Diencephalon (tissue), 1 donor: ENCODE data around the gene CHD2. TPM values are rescaled to one million over a fixed set of nuclear protein-coding genes. Genes with fewer than 3 reads are reported as not detected.

ENCODE experiments used
- total RNA-seq: library from RNA; depleted of rRNA; stranded (reverse); fragments of >200 nt; gene quantifications from one replicate; pipeline ENCODE4 v1.2.3, GENCODE V29; 2014

CHD2 gene
- 136 TPM for total RNA-seq

GRCh38 chr15:92899948-92900730 lies at the start of gene CHD2:
TSS of gene CHD2 (plus strand) at chr15:92900324. CDS start at chr15:92901238, 914 bp downstream.

Other genes with a start within 250 kb of the CHD2 start
- 21.0 TPM for gene FAM174B, start 244.5 kb upstream of the CHD2 start, total RNA-seq
- gene RGMA, start 188.9 kb downstream of the CHD2 start, total RNA-seq, result 38.8 TPM